Peyer's patch (tissue), 4 donors: ENCODE data around the gene RANGAP1.

Source experiments
- POLR2A ChIP-seq, 2 donors: fragments of 450-650 bp; IDR thresholded peaks; one replicate each; pipeline ENCODE4 v1.5.1; 2017; ENCODE audit warnings: antibody characterized with exemption in 2 of 2, mild to moderate bottlenecking in 2 of 2, moderate library complexity in 2 of 2
- TF ChIP-seq, protein P1 (sequence below), 6 experiments: fragments of 450-650 bp in 4 of 6; fragments of 200-600 bp in 2 of 6; sonication (generic) in 1 of 6; IDR thresholded peaks; one replicate each; pipeline ENCODE4 v1.5.1; 2017 to 2019; ENCODE audit warnings: antibody characterized with exemption in 6 of 6, mild to moderate bottlenecking in 3 of 6, moderate library complexity in 1 of 6

DNA sequence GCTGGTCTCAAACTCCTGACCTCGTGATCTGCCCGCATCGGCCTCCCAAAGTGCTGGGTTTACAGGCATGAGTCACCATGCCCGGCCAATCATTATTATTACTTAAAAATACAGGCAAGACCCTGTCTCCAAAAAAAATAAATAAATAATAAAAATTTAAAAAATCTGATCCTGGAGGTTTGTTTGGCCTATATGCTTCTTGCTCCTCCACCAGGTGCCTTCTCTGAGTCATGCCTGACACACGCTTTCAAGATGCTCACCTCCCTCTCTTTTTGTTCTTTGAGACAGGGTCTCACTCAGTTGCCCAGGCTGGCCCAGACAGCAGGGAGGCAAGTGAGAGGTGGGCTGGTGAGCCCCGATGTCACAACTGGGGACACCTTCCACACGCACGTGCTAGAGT is 28.8 kb upstream of the RANGAP1 start:
- TF ChIP-seq, protein P1, sequence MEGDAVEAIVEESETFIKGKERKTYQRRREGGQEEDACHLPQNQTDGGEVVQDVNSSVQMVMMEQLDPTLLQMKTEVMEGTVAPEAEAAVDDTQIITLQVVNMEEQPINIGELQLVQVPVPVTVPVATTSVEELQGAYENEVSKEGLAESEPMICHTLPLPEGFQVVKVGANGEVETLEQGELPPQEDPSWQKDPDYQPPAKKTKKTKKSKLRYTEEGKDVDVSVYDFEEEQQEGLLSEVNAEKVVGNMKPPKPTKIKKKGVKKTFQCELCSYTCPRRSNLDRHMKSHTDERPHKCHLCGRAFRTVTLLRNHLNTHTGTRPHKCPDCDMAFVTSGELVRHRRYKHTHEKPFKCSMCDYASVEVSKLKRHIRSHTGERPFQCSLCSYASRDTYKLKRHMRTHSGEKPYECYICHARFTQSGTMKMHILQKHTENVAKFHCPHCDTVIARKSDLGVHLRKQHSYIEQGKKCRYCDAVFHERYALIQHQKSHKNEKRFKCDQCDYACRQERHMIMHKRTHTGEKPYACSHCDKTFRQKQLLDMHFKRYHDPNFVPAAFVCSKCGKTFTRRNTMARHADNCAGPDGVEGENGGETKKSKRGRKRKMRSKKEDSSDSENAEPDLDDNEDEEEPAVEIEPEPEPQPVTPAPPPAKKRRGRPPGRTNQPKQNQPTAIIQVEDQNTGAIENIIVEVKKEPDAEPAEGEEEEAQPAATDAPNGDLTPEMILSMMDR (IDR thresholded peaks at IDR 0.05) = no peak
- TF ChIP-seq POLR2A (IDR thresholded peaks at IDR 0.05) = no peak
